Neural cell (in vitro differentiated cells): ENCODE measurements around the gene IL25. TPM values are rescaled to one million over a fixed set of nuclear protein-coding genes. Genes with fewer than 3 reads are reported as not detected.

ENCODE experiments used
- H2AFZ ChIP-seq: fragments of 200-600, 300-800 bp; sonication (generic), shearing (Covaris generic); 2 replicates; pipeline ENCODE4 v1.6.0; 2014; ENCODE audit warnings: low read depth, mild to moderate bottlenecking, antibody characterized with exemption, low read length, moderate library complexity
- H3F3A ChIP-seq: fragments of 200-600 bp; shearing (Covaris generic); 2 replicates; pipeline ENCODE4 v1.6.1; 2016; ENCODE audit warnings: mild to moderate bottlenecking, moderate library complexity, mixed read lengths, antibody characterized with exemption, low read length; ENCODE audit not compliant: insufficient read depth, poor library complexity, severe bottlenecking
- H3K27ac ChIP-seq: fragments of 200-600, 300-800 bp; sonication (generic), shearing (Covaris generic); 2 replicates; pipeline ENCODE4 v1.5.1; 2014; ENCODE audit warnings: mild to moderate bottlenecking, low read length, moderate library complexity
- H3K27me3 ChIP-seq: fragments of 300-800, 200-600 bp; sonication (generic), shearing (Covaris generic); 2 replicates; pipeline ENCODE4 v1.6.0; 2014; ENCODE audit warnings: mild to moderate bottlenecking, low read depth, low read length, moderate library complexity; ENCODE audit not compliant: insufficient read depth
- H3K36me3 ChIP-seq: fragments of 300-800, 200-600 bp; sonication (generic), shearing (Covaris generic); 2 replicates; pipeline ENCODE4 v1.5.1; 2014; ENCODE audit warnings: mild to moderate bottlenecking, antibody characterized with exemption, low read length, moderate library complexity; ENCODE audit not compliant: insufficient read depth
- H3K4me2 ChIP-seq: fragments of 300-800, 200-600 bp; sonication (generic), shearing (Covaris generic); 2 replicates; pipeline ENCODE4 v1.6.0; 2014; ENCODE audit warnings: mild to moderate bottlenecking, low read length
- H3K4me3 ChIP-seq: fragments of 300-800, 200-600 bp; sonication (generic), shearing (Covaris generic); 2 replicates; pipeline ENCODE4 v1.5.1; 2014; ENCODE audit warnings: mild to moderate bottlenecking, low read length, moderate library complexity
- H3K79me2 ChIP-seq: fragments of 200-600 bp; shearing (Covaris generic); replicated peaks from 2 replicates; pipeline ENCODE4 v1.6.0; 2014; ENCODE audit warnings: mild to moderate bottlenecking, low read length, moderate library complexity; ENCODE audit not compliant: insufficient read depth
- H3K9ac ChIP-seq: fragments of 300-800, 200-600 bp; sonication (generic), shearing (Covaris generic); 2 replicates; pipeline ENCODE4 v1.6.1; 2016; ENCODE audit warnings: mild to moderate bottlenecking, low read length, mixed read lengths
- H3K9me2 ChIP-seq: fragments of 200-600 bp; shearing (Covaris generic); 2 replicates; pipeline ENCODE4 v1.6.1; 2016; ENCODE audit warnings: mild to moderate bottlenecking, low read length, mixed read lengths; ENCODE audit not compliant: insufficient read depth
- H3K9me3 ChIP-seq: fragments of 200-600, 300-800 bp; sonication (generic), shearing (Covaris generic); 2 replicates; pipeline ENCODE4 v1.6.1; 2016; ENCODE audit warnings: mild to moderate bottlenecking, mixed run types, low read length, moderate library complexity, mixed read lengths
- H4K20me1 ChIP-seq: fragments of 200-600 bp; shearing (Covaris generic); 2 replicates; pipeline ENCODE4 v1.6.1; 2016; ENCODE audit warnings: mild to moderate bottlenecking, mixed run types; ENCODE audit not compliant: insufficient read depth
- EP300 ChIP-seq: fragments of 450-650 bp; conservative IDR thresholded peaks from 2 replicates; pipeline ENCODE4 v1.6.1; 2014; ENCODE audit warnings: antibody characterized with exemption, mild to moderate bottlenecking, moderate library complexity; ENCODE audit not compliant: poor library complexity, severe bottlenecking
- EZH2 ChIP-seq: fragments of 200-600, 300-800 bp; shearing (Covaris generic), sonication (generic); IDR thresholded peaks from 2 replicates; pipeline ENCODE4 v1.6.1; 2014; ENCODE audit warnings: antibody characterized with exemption, low read length, borderline replicate concordance, mild to moderate bottlenecking; ENCODE audit not compliant: insufficient read depth, poor library complexity, severe bottlenecking
- MXI1 ChIP-seq: fragments of 450-650 bp; conservative IDR thresholded peaks from 2 replicates; pipeline ENCODE4 v1.6.1; 2014; ENCODE audit warnings: antibody characterized with exemption, mild to moderate bottlenecking; ENCODE audit not compliant: poor library complexity, severe bottlenecking
- POLR2AphosphoS5 ChIP-seq: IDR thresholded peaks from 2 replicates; pipeline ENCODE4 v1.6.1; 2012
- RAD21 ChIP-seq: fragments of 450-650 bp; conservative IDR thresholded peaks from 2 replicates; pipeline ENCODE4 v1.6.1; 2014; ENCODE audit warnings: antibody characterized with exemption, mild to moderate bottlenecking, moderate library complexity
- SMC3 ChIP-seq: fragments of 450-650 bp; conservative IDR thresholded peaks from 2 replicates; pipeline ENCODE4 v1.6.1; 2014; ENCODE audit warnings: antibody characterized with exemption, mild to moderate bottlenecking, moderate library complexity; ENCODE audit not compliant: poor library complexity
- TAF1 ChIP-seq: IDR thresholded peaks from 2 replicates; pipeline ENCODE4 v1.6.1; 2012; ENCODE audit warnings: low read depth
- polyA plus RNA-seq: library from polyadenylated mRNA; depleted of rRNA; stranded (reverse); fragments of >200 nt; gene quantifications from 2 replicates; pipeline ENCODE4 v1.2.3, GENCODE V29; 2014
- TF ChIP-seq, protein P1 (sequence below): fragments of 450-650 bp; IDR thresholded peaks from 2 replicates; pipeline ENCODE4 v1.5.1; 2014; ENCODE audit warnings: antibody characterized with exemption, mild to moderate bottlenecking, moderate library complexity; ENCODE audit not compliant: poor library complexity, severe bottlenecking
- TF ChIP-seq, protein P2 (sequence below): IDR thresholded peaks from 2 replicates; pipeline ENCODE4 v1.6.1; 2012; ENCODE audit warnings: borderline replicate concordance

The IL25 gene
- polyA plus RNA-seq, 1 donor from 2014 or later, result not detected

DNA sequence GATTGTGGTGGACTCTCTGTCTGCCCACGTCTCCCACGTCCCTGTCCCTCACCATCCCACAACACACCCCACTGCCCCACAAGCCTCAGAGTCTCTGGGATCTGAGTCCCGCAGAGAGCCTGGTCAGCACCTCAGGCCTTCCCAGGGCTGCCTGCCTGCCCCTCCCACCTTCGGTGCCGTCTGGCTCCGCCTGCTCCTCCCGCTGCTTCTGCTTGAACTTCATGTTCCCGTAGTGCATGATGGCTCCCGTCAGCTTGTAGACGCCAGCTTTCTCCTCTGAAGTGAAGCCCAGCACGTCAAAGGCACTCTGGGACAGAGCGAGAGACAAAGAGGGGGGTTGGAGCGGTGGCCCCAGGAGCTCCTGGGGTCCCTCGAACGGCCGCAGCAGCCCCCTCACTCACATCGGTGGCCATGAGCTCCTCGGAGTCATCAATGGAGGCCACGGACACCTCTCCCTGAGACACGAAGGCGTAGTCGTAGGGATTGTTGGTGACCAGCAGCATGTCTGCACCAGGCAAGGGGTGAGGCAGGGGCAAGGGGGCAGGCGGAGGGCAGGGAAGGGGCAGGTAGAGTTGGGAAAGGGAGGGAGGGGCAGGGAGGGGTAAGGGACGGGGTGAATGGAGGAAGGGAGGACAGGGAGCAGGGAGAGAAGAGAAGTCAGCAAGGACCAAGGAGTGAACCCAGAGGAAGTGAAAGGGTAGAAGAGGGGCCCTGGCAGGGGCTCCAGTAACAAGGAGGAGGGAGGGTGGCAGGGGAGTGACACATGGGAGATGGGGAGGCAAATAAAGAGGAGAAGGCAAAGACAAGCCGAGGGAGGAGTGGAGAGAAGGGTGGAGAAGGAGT is 29.9 kb downstream of the IL25 start:
- Histone ChIP-seq H2AFZ (no peak overlapping the region), H3K4me2 (no peak overlapping the region)

DNA sequence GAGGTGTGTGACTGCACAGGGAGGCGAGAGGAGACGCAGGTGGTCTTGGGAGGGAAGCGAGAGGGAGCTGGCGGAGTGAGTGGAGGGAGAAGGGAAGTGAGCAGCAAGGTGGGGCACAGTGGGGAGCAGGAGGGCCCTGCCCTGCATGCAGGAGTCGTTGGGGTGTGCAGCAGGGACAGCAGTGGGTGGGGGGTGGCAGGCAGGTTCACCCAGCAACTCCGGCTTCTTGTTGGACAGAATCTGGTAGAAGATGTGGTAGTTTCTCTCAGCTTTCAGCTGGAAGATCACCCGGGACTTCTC is 30.5 kb downstream of the IL25 start:
- Histone ChIP-seq H3K9ac (no peak overlapping the region), H3K9me3 (no peaks in the 10 kb centered on the region), H3K9me2 (no peaks in the 10 kb centered on the region), H4K20me1 (no peaks in the 10 kb centered on the region), H3K36me3 (no peaks in the 10 kb centered on the region), H3K79me2 (no peaks in the 10 kb centered on the region), H3K27ac (no peak overlapping the region), H2AFZ (no peak overlapping the region), H3K4me2 (no peak overlapping the region), H3K4me3 (no peak overlapping the region), H3K27me3 (no peaks in the 10 kb centered on the region), H3F3A (no peaks in the 10 kb centered on the region)
- TF ChIP-seq EP300 (no peak), SMC3 (no peak), EZH2 (no peak), RAD21 (no peak)
- TF ChIP-seq, protein P1, sequence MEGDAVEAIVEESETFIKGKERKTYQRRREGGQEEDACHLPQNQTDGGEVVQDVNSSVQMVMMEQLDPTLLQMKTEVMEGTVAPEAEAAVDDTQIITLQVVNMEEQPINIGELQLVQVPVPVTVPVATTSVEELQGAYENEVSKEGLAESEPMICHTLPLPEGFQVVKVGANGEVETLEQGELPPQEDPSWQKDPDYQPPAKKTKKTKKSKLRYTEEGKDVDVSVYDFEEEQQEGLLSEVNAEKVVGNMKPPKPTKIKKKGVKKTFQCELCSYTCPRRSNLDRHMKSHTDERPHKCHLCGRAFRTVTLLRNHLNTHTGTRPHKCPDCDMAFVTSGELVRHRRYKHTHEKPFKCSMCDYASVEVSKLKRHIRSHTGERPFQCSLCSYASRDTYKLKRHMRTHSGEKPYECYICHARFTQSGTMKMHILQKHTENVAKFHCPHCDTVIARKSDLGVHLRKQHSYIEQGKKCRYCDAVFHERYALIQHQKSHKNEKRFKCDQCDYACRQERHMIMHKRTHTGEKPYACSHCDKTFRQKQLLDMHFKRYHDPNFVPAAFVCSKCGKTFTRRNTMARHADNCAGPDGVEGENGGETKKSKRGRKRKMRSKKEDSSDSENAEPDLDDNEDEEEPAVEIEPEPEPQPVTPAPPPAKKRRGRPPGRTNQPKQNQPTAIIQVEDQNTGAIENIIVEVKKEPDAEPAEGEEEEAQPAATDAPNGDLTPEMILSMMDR, result no peak

More for the DNA sequence above, 29.9 kb downstream of the IL25 start:
- no peaks in the 10 kb centered on the region for H3K79me2 ChIP-seq
- no peaks in the 10 kb centered on the region for H3K9me2 ChIP-seq
- no peak overlapping the region for H3K9ac ChIP-seq
- TF ChIP-seq POLR2AphosphoS5 (no peak), TAF1 (no peak), MXI1 (no peak), EP300 (no peak), SMC3 (no peak), RAD21 (no peak), EZH2 (no peak)
- TF ChIP-seq, protein P2, sequence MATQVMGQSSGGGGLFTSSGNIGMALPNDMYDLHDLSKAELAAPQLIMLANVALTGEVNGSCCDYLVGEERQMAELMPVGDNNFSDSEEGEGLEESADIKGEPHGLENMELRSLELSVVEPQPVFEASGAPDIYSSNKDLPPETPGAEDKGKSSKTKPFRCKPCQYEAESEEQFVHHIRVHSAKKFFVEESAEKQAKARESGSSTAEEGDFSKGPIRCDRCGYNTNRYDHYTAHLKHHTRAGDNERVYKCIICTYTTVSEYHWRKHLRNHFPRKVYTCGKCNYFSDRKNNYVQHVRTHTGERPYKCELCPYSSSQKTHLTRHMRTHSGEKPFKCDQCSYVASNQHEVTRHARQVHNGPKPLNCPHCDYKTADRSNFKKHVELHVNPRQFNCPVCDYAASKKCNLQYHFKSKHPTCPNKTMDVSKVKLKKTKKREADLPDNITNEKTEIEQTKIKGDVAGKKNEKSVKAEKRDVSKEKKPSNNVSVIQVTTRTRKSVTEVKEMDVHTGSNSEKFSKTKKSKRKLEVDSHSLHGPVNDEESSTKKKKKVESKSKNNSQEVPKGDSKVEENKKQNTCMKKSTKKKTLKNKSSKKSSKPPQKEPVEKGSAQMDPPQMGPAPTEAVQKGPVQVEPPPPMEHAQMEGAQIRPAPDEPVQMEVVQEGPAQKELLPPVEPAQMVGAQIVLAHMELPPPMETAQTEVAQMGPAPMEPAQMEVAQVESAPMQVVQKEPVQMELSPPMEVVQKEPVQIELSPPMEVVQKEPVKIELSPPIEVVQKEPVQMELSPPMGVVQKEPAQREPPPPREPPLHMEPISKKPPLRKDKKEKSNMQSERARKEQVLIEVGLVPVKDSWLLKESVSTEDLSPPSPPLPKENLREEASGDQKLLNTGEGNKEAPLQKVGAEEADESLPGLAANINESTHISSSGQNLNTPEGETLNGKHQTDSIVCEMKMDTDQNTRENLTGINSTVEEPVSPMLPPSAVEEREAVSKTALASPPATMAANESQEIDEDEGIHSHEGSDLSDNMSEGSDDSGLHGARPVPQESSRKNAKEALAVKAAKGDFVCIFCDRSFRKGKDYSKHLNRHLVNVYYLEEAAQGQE, result no peak
- TF ChIP-seq, protein P1, result no peak
- H3K27ac ChIP-seq, result no peak overlapping the region
- no peaks in the 10 kb centered on the region for H3K27me3 ChIP-seq
- H3K36me3 ChIP-seq, result no peaks in the 10 kb centered on the region
- H3K9me3 ChIP-seq, result no peaks in the 10 kb centered on the region
- no peaks in the 10 kb centered on the region for H3F3A ChIP-seq
- no peaks in the 10 kb centered on the region for H4K20me1 ChIP-seq
- no peak overlapping the region for H3K4me3 ChIP-seq
